Measurements from ENCODE around the gene SMU1.

DNA sequence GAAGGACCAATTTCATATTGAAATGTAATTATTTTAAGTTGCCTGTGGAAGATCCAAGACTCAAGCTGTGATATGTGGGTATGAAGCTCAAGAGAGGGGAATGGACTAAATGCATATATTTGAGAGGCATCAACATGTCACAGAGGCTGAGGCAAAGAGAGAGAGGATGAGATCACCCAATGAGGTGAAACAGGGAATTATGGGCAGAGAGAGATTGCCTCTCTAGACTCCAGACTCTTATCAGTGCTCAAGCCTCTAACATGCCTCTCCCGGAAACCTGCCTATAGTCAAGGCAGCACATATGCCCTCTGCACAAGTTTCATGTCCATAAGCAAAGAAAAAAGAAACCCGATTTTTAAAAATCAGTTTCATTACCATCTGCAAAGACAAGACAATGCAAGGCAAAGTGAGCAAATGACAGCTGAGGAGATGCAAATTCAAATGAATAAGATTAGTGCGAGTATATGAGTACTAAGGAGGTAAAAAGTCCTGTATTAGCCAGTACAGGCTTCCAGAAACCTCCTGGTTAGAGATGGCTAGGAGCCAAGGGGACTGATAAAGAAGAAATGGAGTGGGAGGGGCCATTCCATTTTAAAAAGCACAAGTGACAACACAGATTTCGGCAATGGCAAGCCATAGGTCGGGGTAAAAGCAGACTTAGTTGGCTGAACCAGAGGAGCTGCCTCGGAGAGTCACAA, 84.4 kb downstream of the SMU1 start:
- TF ChIP-seq POLR2A (IDR thresholded peaks at IDR 0.05) = no peak
- TF ChIP-seq, protein P1, sequence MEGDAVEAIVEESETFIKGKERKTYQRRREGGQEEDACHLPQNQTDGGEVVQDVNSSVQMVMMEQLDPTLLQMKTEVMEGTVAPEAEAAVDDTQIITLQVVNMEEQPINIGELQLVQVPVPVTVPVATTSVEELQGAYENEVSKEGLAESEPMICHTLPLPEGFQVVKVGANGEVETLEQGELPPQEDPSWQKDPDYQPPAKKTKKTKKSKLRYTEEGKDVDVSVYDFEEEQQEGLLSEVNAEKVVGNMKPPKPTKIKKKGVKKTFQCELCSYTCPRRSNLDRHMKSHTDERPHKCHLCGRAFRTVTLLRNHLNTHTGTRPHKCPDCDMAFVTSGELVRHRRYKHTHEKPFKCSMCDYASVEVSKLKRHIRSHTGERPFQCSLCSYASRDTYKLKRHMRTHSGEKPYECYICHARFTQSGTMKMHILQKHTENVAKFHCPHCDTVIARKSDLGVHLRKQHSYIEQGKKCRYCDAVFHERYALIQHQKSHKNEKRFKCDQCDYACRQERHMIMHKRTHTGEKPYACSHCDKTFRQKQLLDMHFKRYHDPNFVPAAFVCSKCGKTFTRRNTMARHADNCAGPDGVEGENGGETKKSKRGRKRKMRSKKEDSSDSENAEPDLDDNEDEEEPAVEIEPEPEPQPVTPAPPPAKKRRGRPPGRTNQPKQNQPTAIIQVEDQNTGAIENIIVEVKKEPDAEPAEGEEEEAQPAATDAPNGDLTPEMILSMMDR (IDR thresholded peaks at IDR 0.05) = no peak
- TF ChIP-seq POLR2AphosphoS5 (IDR thresholded peaks at IDR 0.05) = no peak
